B cell (primary cell): ENCODE measurements around the gene PTPRC. TPM values are rescaled to one million over a fixed set of nuclear protein-coding genes. Genes with fewer than 3 reads are reported as not detected.
A peak's percentile ranks its signal among the peaks of the same experiment; 100 is the strongest.

Experiments used
- ATAC-seq: fragments of 200-7000 bp; cut with Tn5 transposase; one replicate; pipeline ENCODE4 v1.10.0; 2021; ENCODE audit warnings: low read depth, mild to moderate bottlenecking, moderate number of reproducible peaks, moderate library complexity
- CTCF ChIA-PET: fragments of 350-600 bp; sonication (Branson Sonifier 250); formaldehyde crosslinking; loops from one replicate; lab custom pipeline; 2021; ENCODE audit warnings: antibody characterized with exemption, inconsistent platforms; lab: Charles Lee
- POLR2A ChIA-PET: fragments of 350-600 bp; sonication (Branson Sonifier 250); formaldehyde crosslinking; loops from one replicate; lab custom pipeline; 2021; ENCODE audit warnings: antibody characterized with exemption; lab: Charles Lee
- DNase-seq: peaks from one replicate; pipeline ENCODE4 v3.0.0; 2013
- H2AFZ ChIP-seq: 2 replicates; pipeline ENCODE4 v1.6.1; 2012; ENCODE audit warnings: mild to moderate bottlenecking, low read depth, low read length; ENCODE audit not compliant: insufficient read depth, poor library complexity, severe bottlenecking
- H3K27ac ChIP-seq, 2 donors: 1 replicate in 1 of 2; 2 replicates in 1 of 2; pipeline ENCODE4 v1.5.1; 2012 to 2013; ENCODE audit warnings: low read length in 2 of 2, mild to moderate bottlenecking in 2 of 2, moderate library complexity in 1 of 2
- H3K27me3 ChIP-seq, 4 experiments: fragments of 200-600 bp in 1 of 4; sonication (generic) in 1 of 4; replicated peaks in 1 of 4; 1 replicate in 2 of 4; 2 replicates in 2 of 4; pipeline versions ENCODE4 v1.6.1 to v1.7.0; 2013 to 2016; ENCODE audit warnings: low read length in 3 of 4, mild to moderate bottlenecking in 2 of 4, mixed read lengths in 1 of 4, moderate library complexity in 1 of 4; ENCODE audit not compliant: insufficient read depth in 4 of 4, control insufficient read depth in 3 of 4; ENCODE audit errors: control extremely low read depth in 1 of 4
- H3K36me3 ChIP-seq, 2 experiments: replicated peaks in 1 of 2; 1 replicate in 1 of 2; 2 replicates in 1 of 2; pipeline versions ENCODE4 v1.6.1 to v1.7.1; 2013; ENCODE audit warnings: low read length in 1 of 2; ENCODE audit not compliant: insufficient read depth in 2 of 2, control insufficient read depth in 1 of 2; ENCODE audit errors: control extremely low read depth in 1 of 2, extremely low read depth in 1 of 2
- H3K4me1 ChIP-seq, 2 donors: fragments of 200-600 bp in 1 of 2; sonication (generic) in 1 of 2; 1 replicate in 1 of 2; 2 replicates in 1 of 2; pipeline versions ENCODE4 v1.5.1 to v1.6.1; 2013 to 2017; ENCODE audit warnings: low read length in 2 of 2; ENCODE audit not compliant: control insufficient read depth in 2 of 2, insufficient read depth in 2 of 2
- H3K4me2 ChIP-seq: replicated peaks from 2 replicates; pipeline ENCODE3; 2012; ENCODE audit warnings: mild to moderate bottlenecking, low read depth, low read length; ENCODE audit not compliant: poor library complexity, severe bottlenecking
- H3K4me3 ChIP-seq, 5 experiments: fragments of 200-600 bp in 1 of 5; sonication (generic) in 1 of 5; 1 replicate in 3 of 5; 2 replicates in 2 of 5; pipeline versions ENCODE4 v1.5.1 to v1.7.0; 2011 to 2016; ENCODE audit warnings: low read length in 4 of 5, mild to moderate bottlenecking in 4 of 5, low read depth in 2 of 5, control low read depth in 1 of 5, moderate library complexity in 1 of 5; ENCODE audit not compliant: insufficient read depth in 1 of 5; ENCODE audit errors: control extremely low read depth in 1 of 5, extremely low read depth in 1 of 5
- H3K79me2 ChIP-seq: fragments of 200-600 bp; sonication (generic); one replicate; pipeline ENCODE4 v1.6.0; 2016; ENCODE audit warnings: low read length; ENCODE audit not compliant: control insufficient read depth, insufficient read depth
- H3K9ac ChIP-seq: fragments of 200-600 bp; sonication (generic); 2 replicates; pipeline ENCODE4 v1.6.1; 2017; ENCODE audit warnings: mild to moderate bottlenecking, low read length, moderate library complexity
- H3K9me3 ChIP-seq, 3 donors: one replicate each; pipeline versions ENCODE4 v1.6.1 to v1.7.1; 2013; ENCODE audit warnings: low read length in 2 of 3; ENCODE audit not compliant: control insufficient read depth in 2 of 3, insufficient read depth in 1 of 3; ENCODE audit errors: control extremely low read depth in 1 of 3
- H4K20me1 ChIP-seq: 2 replicates; pipeline ENCODE4 v1.6.0; 2012; ENCODE audit warnings: mild to moderate bottlenecking, low read length; ENCODE audit not compliant: insufficient read depth, control insufficient read depth, poor library complexity, severe bottlenecking
- H3K27ac Mint-ChIP-seq: one replicate; pipeline ENCODE4 v1.8.0; 2021; ENCODE audit warnings: mixed read lengths
- H3K27me3 Mint-ChIP-seq: one replicate; pipeline ENCODE4 v1.8.0; 2021; ENCODE audit warnings: mixed read lengths
- H3K4me1 Mint-ChIP-seq: one replicate; pipeline ENCODE4 v1.8.0; 2021; ENCODE audit warnings: mixed read lengths
- H3K4me3 Mint-ChIP-seq: one replicate; pipeline ENCODE4 v1.8.0; 2021; ENCODE audit warnings: mixed read lengths
- H3K9me3 Mint-ChIP-seq: one replicate; pipeline ENCODE4 v1.8.0; 2022; ENCODE audit warnings: mixed read lengths; ENCODE audit not compliant: insufficient read depth
- CTCF ChIP-seq: fragments of 200-600 bp; IDR thresholded peaks from one replicate; pipeline ENCODE4 v1.8.0; 2022; ENCODE audit warnings: antibody characterized with exemption, mild to moderate bottlenecking
- EZH2 ChIP-seq: IDR thresholded peaks from 2 replicates; pipeline ENCODE4 v1.6.1; 2012; ENCODE audit warnings: borderline replicate concordance, low read depth, mild to moderate bottlenecking, moderate library complexity, low read length; ENCODE audit not compliant: insufficient read depth, poor library complexity, severe bottlenecking
- WGBS: methylation state at CpG from one replicate; pipeline ENCODE4 v1.1.5; 2013; ENCODE audit warnings: missing lambda C conversion rate; ENCODE audit not compliant: insufficient coverage; 5-methylcytosine and 5-hydroxymethylcytosine counted together
- intact Hi-C: fragments of 100-400 bp; cut with micrococcal nuclease; formaldehyde crosslinking; loops from one replicate; pipeline ENCODE4 v1.10.0; 2022
- polyA plus RNA-seq: library from polyadenylated mRNA; depleted of rRNA; stranded (reverse); fragments of >200 nt; gene quantifications from 2 replicates; pipeline ENCODE4 v1.2.3, GENCODE V29; 2012
- total RNA-seq, 2 donors: library from RNA; stranded (reverse); fragments of 120-200 nt in 1 of 2; gene quantifications; 1 replicate in 1 of 2; 2 replicates in 1 of 2; pipeline versions ENCODE4 v1.2.3 to v1.2.4, GENCODE V29; 2013 to 2022

PTPRC gene
- total and polyA plus RNA-seq, 2 donors (not counting 1 experiment from before 2014, with no cell fraction given): 151 to 543 TPM

GRCh38 chr1:198686069-198686728 lies 47.4 kb downstream of the PTPRC start:
- H3K4me2 ChIP-seq: peak overlapping the region; percentile 69
- no peak for ATAC-seq
- no peaks in the 10 kb centered on the region for H3K27me3 Mint-ChIP-seq
- H3K9ac ChIP-seq: peak overlapping the region; percentile 22
- H3K4me3 Mint-ChIP-seq: peak overlapping the region; percentile 49
- H3K27ac ChIP-seq: peak overlapping the region; percentile 69 to 98
- peaks cover 84% of the 10 kb centered on the region for H3K4me1 Mint-ChIP-seq
- H3K4me1 ChIP-seq: peaks cover 47 to 86% of the 10 kb centered on the region in 2 donors
- H3K4me3 ChIP-seq: no peak overlapping the region
- peak overlapping the region; percentile 88 for H3K27ac Mint-ChIP-seq
- ChIA-PET CTCF (interaction anchor here (0.8 to 6.6 kb wide), 21 partner anchors 10 to 598 kb away, joined by 3 to 87 read pairs (median 4); no protein-coding TSS in a partner anchor), POLR2A (interaction anchor here (0.5 to 8.1 kb wide), 4 partner anchors 9 to 167 kb away, joined by 3 to 60 read pairs (median 5); no protein-coding TSS in a partner anchor)
- H3K9me3 ChIP-seq: no peaks in the 10 kb centered on the region
- H3K27me3 ChIP-seq: no peaks in the 10 kb centered on the region
- H3K9me3 Mint-ChIP-seq: no peaks in the 10 kb centered on the region
- H2AFZ ChIP-seq: no peak overlapping the region
- H4K20me1 ChIP-seq: peaks cover 33% of the 10 kb centered on the region
- peaks cover 10 to 31% of the 10 kb centered on the region in 2 experiments for H3K36me3 ChIP-seq
- DNase-seq: peak; percentile 54
- intact Hi-C loops: loop anchor here (1.0 kb wide), 1 partner anchor 163 kb away; no protein-coding TSS in a partner anchor
- peaks cover 97% of the 10 kb centered on the region for H3K79me2 ChIP-seq
- peak; percentile 70 for TF ChIP-seq CTCF
- TF ChIP-seq EZH2: no peak

- no peak for DNase-seq
- H3K27me3 ChIP-seq: no peaks in the 10 kb centered on the region
- POLR2A ChIA-PET: interaction anchor here (0.7 kb wide), 1 partner anchor 165 kb away, joined by 3 read pairs; no protein-coding TSS in a partner anchor
These were observed 48.6 kb downstream of the PTPRC start for GRCh38 chr1:198687429-198687828.

More at GRCh38 chr1:198687429-198687828, 48.6 kb downstream of the PTPRC start:
- Mint-ChIP-seq H3K9me3 (no peaks in the 10 kb centered on the region), H3K4me3 (no peak overlapping the region), H3K27ac (no peak overlapping the region), H3K27me3 (no peaks in the 10 kb centered on the region), H3K4me1 (peaks cover 83% of the 10 kb centered on the region)
- ATAC-seq: no peak
- intact Hi-C loops: no loop called here
- Histone ChIP-seq H3K27ac (peak overlapping the region in 1 of 2 donors; percentile 98), H2AFZ (no peak overlapping the region), H3K79me2 (peaks cover 98% of the 10 kb centered on the region), H3K36me3 (peaks cover 14 to 39% of the 10 kb centered on the region in 2 experiments), H3K4me2 (no peak overlapping the region), H3K4me1 (peaks cover 42 to 84% of the 10 kb centered on the region in 2 donors), H3K9ac (no peak overlapping the region), H4K20me1 (peaks cover 33% of the 10 kb centered on the region), H3K4me3 (no peak overlapping the region), H3K9me3 (no peaks in the 10 kb centered on the region)
- WGBS: no CpG with 5 or more reads among the region's 4 CpGs
- TF ChIP-seq EZH2 (no peak), CTCF (no peak)
- CTCF ChIA-PET: interaction anchor here (0.9 to 4.9 kb wide), 3 partner anchors 15 to 442 kb away, joined by 3 to 29 read pairs (median 15); no protein-coding TSS in a partner anchor
